Activated CD4-positive, alpha-beta T cell treated with anti-CD3 and anti-CD28 coated beads, Interleukin-2, amount 50 U/mL, for 4 hours (primary cell): ENCODE measurements around the gene DCHS2.
"Not testable (repeated sequence)": the region's sequence is repeated elsewhere in the genome, so short reads cannot be mapped to it uniquely, and the experiment has no call there.

Experiments
- DNase-seq, 2 experiments: peaks; one replicate each; pipeline ENCODE4 v3.0.0-alpha.2; 2020

Gene DCHS2

GRCh38 chr4:154308207-154308606, 183.4 kb downstream of the DCHS2 start:
- DNase-seq, result no peak

GRCh38 chr4:154307451-154307850, 184.1 kb downstream of the DCHS2 start:
- no peak for DNase-seq

DNA sequence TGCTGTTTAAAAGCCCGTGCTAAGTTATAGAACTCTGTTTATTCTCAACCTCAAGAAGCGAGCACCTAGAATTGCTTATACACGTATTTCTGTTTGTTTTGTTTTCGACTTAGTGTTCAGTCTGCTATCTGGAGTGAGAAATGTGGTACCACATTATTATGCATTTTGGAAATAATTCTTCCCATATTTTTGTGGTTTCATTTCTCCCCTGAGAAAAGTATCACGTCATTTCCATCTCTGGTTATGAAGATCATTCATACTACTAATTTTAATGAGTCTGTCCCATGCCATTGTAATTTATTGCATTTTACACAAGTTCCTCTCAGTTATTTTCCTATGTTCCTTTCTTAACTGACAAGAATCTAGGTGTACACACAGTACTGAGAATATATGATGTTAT, 186.0 kb downstream of the DCHS2 start:
- no peak for DNase-seq

DNA sequence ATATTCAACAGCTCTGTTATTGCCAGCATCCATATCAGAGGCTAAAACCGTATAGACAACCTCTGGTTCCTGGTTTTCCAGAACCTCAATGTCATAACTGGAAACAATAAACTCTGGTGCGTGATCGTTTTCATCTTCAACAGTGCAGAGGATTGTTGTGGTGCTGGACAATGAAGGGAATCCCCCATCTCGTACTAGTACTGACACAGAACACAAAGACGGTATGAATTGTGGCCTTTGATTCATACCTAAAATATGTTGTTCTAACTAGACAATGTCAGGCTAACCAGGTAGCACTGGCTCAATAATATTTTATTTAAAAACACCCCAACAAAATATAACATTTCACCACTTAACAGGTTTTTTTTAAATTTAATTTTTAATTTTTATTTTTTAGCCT, 186.9 kb downstream of the DCHS2 start:
- DNase-seq, result no peak

GRCh38 chr4:154294652-154295350, 196.8 kb downstream of the DCHS2 start:
- no peak for DNase-seq

- DNase-seq, result no peak
Observed at GRCh38 chr4:154293427-154293826, 198.2 kb downstream of the DCHS2 start.

- DNase-seq, result no peak
Observed at GRCh38 chr4:154292589-154292988, 199.0 kb downstream of the DCHS2 start.

- no peak for DNase-seq
Observed at GRCh38 chr4:154277172-154277571, 214.4 kb downstream of the DCHS2 start.

- DNase-seq, result no peak
Observed at GRCh38 chr4:154276496-154276895, 215.1 kb downstream of the DCHS2 start.

DNA sequence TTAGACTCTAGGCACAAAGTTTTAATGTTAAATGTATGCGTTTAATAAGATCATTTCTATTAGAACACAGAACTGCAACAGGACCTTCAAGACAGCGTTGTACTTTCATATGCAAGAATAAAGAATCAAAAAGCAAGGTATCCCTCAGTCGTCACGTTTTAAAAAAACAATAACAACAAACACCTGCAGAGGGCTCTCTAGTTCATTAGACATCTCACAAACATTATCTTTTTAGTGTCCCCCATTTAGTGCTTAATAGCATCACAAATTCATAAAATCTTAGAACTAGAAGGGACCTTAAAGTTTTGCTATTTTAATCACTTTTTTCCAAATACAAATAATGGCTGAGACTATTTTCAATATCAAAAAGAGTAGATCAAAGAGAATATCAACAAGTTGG, 236.6 kb downstream of the DCHS2 start:
- no peak for DNase-seq

GRCh38 chr4:154234576-154234975, 257.0 kb downstream of the DCHS2 start:
- no peak for DNase-seq

DNA sequence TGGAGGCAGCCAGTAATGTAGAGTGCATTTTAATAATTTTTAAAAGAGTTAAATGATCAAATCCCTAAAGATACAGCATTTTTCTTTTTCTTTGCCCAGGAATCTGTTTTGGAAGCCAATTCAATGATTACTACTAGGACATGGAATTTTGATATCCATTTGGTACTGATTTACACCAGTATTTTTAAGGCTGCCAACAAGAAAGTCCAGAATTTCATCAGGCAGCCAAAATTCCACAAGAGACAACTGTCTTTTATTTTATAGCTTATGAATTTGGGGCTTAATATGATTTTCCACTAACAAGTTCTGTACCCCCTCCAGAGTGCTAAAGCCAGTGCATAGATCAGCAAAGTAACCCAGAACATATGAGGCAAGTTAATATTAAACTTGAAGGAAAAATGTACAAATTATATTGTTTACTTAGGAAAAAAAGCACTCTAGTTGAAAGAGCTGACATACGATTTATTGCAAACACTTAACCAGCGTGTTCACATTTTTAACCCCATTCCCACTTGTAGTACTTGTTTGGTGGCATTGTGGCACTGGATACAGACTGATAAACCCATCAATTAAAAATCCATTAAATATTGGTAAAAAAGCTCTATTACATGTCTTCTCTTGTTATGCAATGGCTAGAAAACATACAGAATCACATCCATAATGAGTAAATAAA, 259.7 kb downstream of the DCHS2 start:
- DNase-seq, result no peak

- DNase-seq, result no peak
Observed at GRCh38 chr4:154230723-154231122, 260.9 kb downstream of the DCHS2 start.

GRCh38 chr4:154230091-154230490, 261.5 kb downstream of the DCHS2 start:
- DNase-seq, result no peak

- DNase-seq, result no peak
Observed at GRCh38 chr4:154222875-154223274, 268.7 kb downstream of the DCHS2 start.

DNA sequence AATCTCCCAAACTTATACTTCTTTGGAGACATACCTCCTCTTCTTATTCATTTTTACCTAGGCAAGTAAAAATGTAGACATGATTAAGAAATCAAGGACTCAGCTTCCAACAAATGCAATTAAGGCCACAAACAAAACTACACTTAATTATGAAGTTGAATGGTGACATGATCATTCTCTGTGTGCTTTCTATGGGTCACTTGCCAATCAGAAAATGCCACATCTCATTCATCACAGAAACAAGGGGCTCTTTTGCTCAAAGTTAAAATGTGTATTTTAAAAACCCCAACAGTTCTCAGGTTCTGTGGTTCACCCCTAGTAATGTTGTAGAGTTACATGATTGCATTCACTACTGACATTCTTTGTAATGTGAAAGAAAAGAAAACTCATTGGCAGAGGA, 273.5 kb downstream of the DCHS2 start:
- DNase-seq, result no peak

DNA sequence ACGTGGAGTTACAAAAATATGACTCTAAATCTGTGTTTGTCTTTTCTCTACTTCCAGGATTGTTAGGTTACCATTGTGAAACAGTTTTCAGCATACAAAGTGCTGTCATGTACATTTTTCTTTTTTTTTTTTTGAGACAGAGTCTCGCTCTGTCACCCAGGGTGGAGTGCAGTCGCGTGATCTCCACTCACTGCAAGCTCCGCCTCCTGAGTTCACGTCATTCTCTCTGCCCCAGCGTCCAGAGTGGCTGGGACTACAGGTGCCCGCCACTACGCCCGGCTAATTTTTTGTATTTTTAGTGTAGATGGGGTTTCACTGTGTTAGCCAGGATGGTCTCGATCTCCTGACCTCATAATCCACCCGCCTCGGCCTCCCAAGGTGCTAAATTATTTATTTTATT, 274.2 kb downstream of the DCHS2 start:
- DNase-seq, result not testable (repeated sequence)

GRCh38 chr4:154211506-154211905, 280.1 kb downstream of the DCHS2 start:
- no peak for DNase-seq

- DNase-seq, result no peak
Observed at GRCh38 chr4:154208424-154208823, 283.2 kb downstream of the DCHS2 start.

- no peak for DNase-seq
Observed at GRCh38 chr4:154205471-154205870, 286.1 kb downstream of the DCHS2 start.

GRCh38 chr4:154194649-154195048, 296.9 kb downstream of the DCHS2 start:
- DNase-seq, result no peak

GRCh38 chr4:154192585-154192984, 299.0 kb downstream of the DCHS2 start:
- DNase-seq, result no peak

GRCh38 chr4:154189346-154189745, 302.3 kb downstream of the DCHS2 start:
- no peak for DNase-seq

DNA sequence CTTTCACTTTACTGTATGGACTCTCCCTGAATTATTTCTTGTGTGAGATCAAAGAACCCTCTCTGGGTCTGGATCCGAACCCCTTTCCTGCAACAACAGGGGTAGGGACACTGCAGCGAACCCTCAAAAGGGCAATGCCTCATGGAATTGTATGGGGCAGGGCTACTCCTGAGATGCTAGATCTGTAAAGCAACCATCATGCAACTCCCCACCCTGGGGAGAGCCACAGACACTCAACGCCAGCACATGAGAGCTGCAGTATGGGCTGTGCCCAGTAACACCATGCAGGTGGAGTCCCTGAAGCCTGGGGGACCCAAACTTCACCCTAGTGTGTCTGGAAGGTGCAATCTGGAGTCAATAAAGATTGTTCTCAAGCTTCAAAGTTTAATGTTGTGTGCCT, 304.7 kb downstream of the DCHS2 start:
- no peak for DNase-seq

GRCh38 chr4:154186035-154186434, 305.6 kb downstream of the DCHS2 start:
- DNase-seq, result no peak
